ENCODE results near the gene DUSP9. TPM values are rescaled to one million over a fixed set of nuclear protein-coding genes. Genes with fewer than 3 reads are reported as not detected.

Gene DUSP9
- total RNA-seq, 1 donor from 2014 or later = 1.3 TPM

DNA sequence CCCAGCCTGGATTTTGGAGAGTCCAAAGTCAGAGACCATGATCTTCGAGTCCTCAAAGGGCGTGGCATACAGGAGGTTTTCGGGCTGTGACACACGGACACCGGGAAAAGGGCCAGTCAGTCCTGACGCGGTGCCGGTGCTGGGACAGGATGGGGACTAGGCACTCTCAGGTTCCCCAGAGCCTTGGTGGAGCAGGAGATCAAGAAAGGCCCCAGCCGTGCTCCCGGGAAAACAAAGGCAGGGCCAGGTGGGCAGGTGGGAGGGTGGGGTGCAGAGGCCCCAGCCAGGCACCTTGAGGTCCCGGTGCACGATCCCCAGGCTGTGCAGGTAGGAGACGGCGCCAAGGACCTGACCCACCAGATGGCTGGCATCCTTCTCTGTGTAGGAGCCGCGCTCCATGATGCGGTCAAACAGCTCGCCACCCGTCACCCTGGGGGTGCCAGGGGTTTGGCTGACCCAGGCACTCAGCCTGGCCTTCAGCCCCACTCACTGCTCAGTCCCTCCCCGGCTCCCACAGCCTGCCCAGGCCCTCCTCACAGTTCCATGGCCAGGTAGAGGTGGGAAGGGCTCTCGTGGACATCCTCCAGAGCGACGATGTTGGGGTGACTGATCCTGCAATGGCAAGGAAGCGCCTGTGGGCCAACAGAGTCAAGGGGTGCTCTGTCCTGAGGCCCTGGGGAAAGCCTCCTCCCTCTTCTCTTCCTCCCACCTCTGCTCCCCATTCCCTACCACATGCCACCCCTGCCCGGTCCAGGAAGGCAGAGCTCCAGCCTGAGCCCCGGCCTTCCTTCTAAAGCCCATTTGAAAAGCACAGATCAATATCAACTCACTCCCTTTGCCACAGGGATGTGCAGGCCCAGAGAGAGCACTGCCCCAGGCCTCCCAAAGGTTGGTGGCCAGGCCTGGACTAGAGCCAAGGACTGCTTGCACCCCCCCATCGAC lies 24.9 kb downstream of the DUSP9 start:
- Mint-ChIP-seq H3K9me3 (ENCODE audit: unreplicated experiment) (no peaks in the 10 kb centered on the region), H3K27me3 (ENCODE audit: unreplicated experiment) (peaks cover 19% of the 10 kb centered on the region), H3K27ac (ENCODE audit: unreplicated experiment) (no peak overlapping the region), H3K4me3 (ENCODE audit: unreplicated experiment) (no peak overlapping the region), H3K4me1 (ENCODE audit: unreplicated experiment) (peaks cover 10% of the 10 kb centered on the region), H3K36me3 (ENCODE audit: unreplicated experiment) (no peaks in the 10 kb centered on the region)
- TF ChIP-seq, protein P1, sequence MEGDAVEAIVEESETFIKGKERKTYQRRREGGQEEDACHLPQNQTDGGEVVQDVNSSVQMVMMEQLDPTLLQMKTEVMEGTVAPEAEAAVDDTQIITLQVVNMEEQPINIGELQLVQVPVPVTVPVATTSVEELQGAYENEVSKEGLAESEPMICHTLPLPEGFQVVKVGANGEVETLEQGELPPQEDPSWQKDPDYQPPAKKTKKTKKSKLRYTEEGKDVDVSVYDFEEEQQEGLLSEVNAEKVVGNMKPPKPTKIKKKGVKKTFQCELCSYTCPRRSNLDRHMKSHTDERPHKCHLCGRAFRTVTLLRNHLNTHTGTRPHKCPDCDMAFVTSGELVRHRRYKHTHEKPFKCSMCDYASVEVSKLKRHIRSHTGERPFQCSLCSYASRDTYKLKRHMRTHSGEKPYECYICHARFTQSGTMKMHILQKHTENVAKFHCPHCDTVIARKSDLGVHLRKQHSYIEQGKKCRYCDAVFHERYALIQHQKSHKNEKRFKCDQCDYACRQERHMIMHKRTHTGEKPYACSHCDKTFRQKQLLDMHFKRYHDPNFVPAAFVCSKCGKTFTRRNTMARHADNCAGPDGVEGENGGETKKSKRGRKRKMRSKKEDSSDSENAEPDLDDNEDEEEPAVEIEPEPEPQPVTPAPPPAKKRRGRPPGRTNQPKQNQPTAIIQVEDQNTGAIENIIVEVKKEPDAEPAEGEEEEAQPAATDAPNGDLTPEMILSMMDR (IDR thresholded peaks at IDR 0.05) = no peak
- no peak for DNase-seq (ENCODE audit: extremely low spot score, unreplicated experiment)

DNA sequence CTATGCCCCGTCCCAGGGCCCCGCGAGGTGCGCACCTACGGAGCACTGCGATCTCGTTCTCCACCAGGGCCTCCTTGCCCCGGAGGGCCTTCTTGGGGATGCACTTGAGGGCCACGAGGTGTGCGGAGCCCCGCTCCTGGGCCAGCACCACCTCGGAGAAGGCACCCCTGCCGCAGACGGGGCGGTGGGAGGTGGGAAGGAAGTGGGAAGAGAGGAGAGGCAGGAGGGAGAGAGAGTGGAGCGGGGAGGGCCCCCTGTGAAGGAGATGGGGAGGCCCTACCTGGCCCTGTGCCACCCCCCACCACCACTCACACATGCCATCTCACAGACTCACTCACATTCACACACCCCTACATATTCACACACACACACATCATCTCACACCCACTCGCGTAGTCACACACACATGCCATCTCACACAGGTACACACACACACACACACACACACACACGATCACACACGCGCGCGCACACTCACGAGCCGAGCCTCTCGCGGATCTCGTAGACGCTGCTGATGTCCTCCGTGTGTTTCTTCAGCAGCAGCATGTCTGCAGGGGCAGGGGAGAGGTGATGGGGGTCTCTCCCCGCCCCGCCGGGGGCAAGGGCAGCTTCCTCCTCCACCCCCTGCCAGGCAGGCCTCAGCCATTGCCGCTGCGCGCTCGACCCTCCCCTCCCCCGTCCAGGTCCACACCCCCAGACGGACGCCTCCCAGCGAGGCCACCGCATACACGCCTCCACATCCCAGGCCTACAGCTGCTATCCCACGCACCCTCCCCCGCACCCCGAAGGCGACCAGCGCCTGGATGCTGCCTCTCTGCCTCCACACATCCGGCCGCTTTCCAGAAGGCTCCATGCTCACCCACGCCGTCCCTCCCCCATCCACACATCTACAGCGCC lies 25.8 kb downstream of the DUSP9 start:
- Mint-ChIP-seq H3K36me3 (ENCODE audit: unreplicated experiment) (no peaks in the 10 kb centered on the region), H3K27ac (ENCODE audit: unreplicated experiment) (no peak overlapping the region), H3K9me3 (ENCODE audit: unreplicated experiment) (no peaks in the 10 kb centered on the region), H3K27me3 (ENCODE audit: unreplicated experiment) (peaks cover 19% of the 10 kb centered on the region), H3K4me3 (ENCODE audit: unreplicated experiment) (no peak overlapping the region), H3K4me1 (ENCODE audit: unreplicated experiment) (peaks cover 8% of the 10 kb centered on the region)
- TF ChIP-seq, protein P1 (IDR thresholded peaks at IDR 0.05) = no peak
- DNase-seq (ENCODE audit: extremely low spot score, unreplicated experiment) = no peak

DNA sequence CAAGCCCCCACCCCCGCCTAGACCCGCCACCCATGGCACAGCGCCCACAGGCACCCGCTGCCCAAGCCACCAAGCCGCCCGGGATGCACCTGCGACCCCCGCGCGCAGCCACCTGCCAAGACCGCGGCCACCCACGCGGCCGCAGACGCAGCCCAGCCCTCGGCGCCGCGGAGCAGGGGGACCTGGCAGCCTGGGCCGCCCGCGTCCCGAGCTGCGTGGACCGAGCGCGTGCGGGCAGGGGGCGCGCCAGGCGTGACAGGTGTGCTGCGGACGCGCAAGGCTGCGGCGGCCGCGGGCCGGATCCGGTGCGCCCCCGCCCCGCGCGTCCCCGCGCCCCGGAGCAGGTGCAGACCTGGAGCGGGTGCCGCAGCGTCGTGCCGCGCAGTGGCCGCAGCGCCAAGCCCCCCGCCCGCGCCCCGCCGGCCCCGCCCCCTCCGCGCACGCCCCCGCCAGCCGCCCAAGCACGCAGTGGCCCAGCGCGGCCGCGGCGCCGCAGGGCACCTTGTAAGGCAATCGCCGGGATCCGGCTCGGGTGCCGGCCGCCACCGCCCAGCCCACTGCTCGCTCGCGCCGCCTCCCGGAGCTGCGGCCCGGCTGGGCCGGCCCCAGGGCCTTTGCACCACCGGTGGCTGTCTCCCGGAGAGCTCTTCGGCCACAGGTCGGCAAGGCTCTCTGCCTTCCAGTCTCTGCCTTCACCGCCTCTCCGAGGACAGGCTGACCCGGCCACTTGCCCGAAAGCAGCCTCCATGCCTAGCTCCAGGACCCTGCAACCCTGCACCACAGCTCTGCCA lies 26.6 kb downstream of the DUSP9 start, which contains the start of gene PNCK:
PNCK (minus strand) TSS at position 386 of the 791 bp plus-strand sequence. CDS start 737 bp downstream, outside the sequence.
- no peak within 1 kb of the TSS for H3K27ac Mint-ChIP-seq (ENCODE audit: unreplicated experiment)
- TF ChIP-seq, protein P1 (IDR thresholded peaks at IDR 0.05) = no peak
- H3K27me3 Mint-ChIP-seq (ENCODE audit: unreplicated experiment) = peaks cover 22% of the 10 kb centered on the region
- no peak within 1 kb of the TSS for H3K4me3 Mint-ChIP-seq (ENCODE audit: unreplicated experiment)
- H3K4me1 Mint-ChIP-seq (ENCODE audit: unreplicated experiment) = peaks cover 4% of the 10 kb centered on the region
- H3K36me3 Mint-ChIP-seq (ENCODE audit: unreplicated experiment) = no peaks in the 10 kb centered on the region
- no peak for DNase-seq (ENCODE audit: extremely low spot score, unreplicated experiment)
- H3K9me3 Mint-ChIP-seq (ENCODE audit: unreplicated experiment) = no peaks in the 10 kb centered on the region

DNA sequence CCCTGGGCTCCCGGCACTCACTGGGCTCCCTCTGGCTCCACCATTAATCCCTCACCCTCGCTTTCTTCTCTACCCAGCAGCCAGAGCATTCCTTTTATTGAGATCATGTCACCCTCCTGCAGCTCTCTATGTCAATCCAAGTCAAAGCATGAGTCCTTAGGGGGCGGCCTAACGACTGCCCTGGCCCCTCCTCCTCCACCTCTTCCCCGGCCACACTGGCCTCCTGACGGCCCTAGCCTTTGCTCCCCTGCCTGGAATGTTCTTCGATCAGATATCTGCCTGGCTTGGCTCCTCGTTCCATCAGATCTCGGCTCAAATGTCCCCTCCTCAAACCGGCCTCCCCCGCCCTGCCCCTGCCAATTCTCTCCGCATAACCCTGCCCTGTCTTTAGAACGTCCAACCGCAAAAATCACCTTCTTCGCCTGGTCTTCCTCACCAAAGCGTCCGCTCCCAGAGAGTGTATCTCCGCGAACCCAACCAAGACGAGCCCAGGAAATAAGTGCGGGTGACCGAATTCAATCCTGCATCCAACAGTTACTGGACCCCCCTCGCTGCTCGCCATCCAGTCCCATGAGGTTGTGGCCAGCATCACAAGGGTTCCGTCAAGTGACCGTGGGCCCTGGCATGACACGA lies 27.3 kb downstream of the DUSP9 start:
- TF ChIP-seq, protein P1 (IDR thresholded peaks at IDR 0.05) = no peak
- peaks cover 4% of the 10 kb centered on the region for H3K4me1 Mint-ChIP-seq (ENCODE audit: unreplicated experiment)
- DNase-seq (ENCODE audit: extremely low spot score, unreplicated experiment) = no peak
- H3K4me3 Mint-ChIP-seq (ENCODE audit: unreplicated experiment) = no peak overlapping the region
- no peaks in the 10 kb centered on the region for H3K36me3 Mint-ChIP-seq (ENCODE audit: unreplicated experiment)
- H3K27ac Mint-ChIP-seq (ENCODE audit: unreplicated experiment) = no peak overlapping the region
- H3K9me3 Mint-ChIP-seq (ENCODE audit: unreplicated experiment) = no peaks in the 10 kb centered on the region
- peaks cover 24% of the 10 kb centered on the region for H3K27me3 Mint-ChIP-seq (ENCODE audit: unreplicated experiment)
